HG02852 (cell line): ENCODE measurements around the gene DDOST.
A peak's percentile ranks its signal among the peaks of the same experiment; 100 is the strongest.

Source experiments
- ATAC-seq: cut with Tn5 transposase; IDR thresholded peaks from one replicate; pipeline ENCODE4 v1.9.1; 2021; ENCODE audit warnings: mild to moderate bottlenecking, moderate library complexity; ENCODE audit not compliant: unreplicated experiment

The DDOST gene

GRCh38 chr1:20663365-20663764 is 2.2 kb upstream of the DDOST start:
- no peak for ATAC-seq

DNA sequence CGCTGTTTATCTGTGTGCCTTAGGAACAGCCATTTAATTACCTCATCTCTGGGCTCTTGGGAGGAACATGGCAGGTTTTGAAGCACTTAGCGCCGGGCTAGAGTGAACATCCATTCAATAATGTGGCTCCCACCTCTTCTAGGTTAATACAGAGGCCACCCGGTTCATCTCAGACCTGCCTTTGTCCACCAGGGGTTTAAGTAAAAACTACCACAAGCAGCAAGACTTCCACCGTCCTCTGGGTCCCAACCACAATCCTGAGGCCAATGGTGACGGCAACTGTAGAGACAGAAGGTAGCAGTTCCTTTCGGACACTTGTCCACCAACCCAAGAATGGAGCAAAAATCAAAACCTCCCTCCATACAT is 924 bp upstream of the DDOST start:
- ATAC-seq, result no peak

- ATAC-seq, result no peak
Measured at GRCh38 chr1:20660847-20661206, 342 bp downstream of the DDOST start.

DNA sequence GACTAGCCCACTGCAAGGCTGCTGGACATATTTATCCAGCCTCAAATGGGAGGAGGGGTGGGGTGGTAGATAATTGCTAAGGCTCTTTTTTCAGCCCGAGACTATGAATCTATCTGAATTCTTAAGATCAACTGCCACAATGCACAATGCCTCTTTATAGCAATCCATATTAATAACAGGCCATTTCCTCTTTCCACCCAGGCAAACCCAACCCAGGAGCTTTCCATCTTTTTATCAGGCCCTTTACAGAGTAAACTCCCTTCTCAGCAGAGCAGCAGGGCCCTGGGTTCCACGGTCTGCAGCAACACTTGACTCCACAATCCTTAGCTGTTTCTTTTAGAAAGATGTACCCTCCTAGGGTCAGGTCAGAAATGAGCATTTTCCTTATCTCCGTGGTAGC is 806 bp downstream of the DDOST start:
- no peak for ATAC-seq

DNA sequence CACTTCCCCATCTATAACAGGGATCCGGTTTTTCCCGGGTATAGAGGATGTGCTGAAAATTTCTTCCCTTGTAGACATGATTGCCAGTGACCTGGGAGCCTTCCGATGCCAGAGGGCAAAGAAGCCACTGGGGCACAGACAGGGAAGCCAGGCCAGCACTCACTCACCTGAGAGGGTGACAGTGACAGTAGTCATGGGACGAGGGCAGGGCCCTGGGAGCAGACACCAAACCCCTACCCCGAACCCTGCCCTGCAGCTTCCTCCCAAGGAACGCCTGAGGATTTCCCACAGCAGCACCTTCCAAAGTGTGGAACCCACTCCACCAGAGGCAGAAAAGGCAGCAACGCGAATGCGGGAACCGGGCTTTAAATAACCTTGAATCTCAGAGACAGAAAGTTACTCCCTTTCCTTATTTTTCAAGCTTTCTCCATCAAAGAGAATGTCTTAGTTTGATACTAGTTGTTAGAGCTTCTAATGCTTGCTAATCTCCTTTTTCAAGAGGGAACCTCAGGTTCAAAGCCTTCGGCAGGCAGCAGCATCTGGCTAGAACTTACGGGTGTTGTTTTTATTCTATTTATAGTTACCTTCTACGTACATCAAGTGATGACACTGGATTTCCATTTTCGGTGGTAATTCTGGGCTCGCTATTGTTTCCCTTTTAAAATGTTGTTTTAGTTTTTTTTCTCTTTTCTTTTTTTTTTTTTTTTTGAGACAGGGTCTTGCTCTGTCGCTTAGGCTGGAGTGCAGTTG is 2.8 kb downstream of the DDOST start:
- ATAC-seq, result no peak

DNA sequence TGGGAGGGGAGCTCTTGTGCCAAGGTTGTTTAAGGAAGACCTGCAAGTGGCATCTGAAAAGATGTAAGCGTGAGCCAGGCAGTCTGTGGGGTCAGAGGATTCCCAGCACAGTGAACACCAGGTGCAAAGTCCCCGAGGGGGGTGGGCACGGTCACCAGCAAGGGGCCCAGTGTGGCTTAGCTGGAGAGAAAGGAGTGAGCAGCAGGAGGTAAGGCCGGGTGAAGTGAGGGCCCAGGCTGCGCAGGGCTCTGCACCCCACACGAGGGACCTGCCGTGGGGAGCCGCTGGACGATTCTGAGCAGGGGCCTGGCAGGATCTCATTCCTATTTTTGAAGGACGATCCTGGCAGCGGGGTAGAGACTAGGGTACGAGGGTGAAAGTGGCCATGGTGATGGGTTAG is 4.1 kb downstream of the DDOST start:
- ATAC-seq, result no peak

GRCh38 chr1:20654104-20654690 is 7.0 kb downstream of the DDOST start:
- ATAC-seq, result no peak

DNA sequence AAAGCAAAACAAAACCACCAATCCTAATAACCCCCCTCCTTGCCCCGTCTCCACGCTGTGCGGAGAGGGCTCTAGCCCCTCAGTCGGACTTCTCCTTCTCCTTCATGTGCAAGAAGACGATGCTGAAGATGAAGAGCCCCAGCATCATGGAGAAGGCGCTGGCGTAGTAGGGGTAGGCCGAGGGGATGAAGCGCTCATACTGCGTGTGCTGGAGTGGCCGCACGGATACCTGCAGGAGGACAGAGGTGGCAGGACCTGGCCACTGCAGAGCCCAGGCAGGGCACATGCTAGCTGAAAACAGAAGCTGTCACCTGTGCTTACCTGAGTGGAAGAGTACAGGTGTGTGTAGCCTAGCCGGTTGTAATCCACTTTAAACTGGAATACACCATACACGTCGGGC is 8.9 kb downstream of the DDOST start:
- no peak for ATAC-seq

DNA sequence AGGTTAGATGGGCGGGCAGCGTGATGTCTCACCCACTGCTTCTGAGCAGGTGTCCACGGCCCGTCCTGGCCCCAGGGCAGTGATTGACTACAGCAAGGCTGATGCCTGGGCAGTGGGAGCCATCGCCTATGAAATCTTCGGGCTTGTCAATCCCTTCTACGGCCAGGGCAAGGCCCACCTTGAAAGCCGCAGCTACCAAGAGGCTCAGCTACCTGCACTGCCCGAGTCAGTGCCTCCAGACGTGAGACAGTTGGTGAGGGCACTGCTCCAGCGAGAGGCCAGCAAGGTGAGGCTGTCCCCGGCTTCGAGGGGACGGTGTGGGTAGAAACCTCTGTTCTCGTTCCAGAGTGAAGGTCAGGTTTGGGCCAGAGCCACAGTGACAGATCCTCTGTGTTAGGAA is 12.2 kb downstream of the DDOST start:
- ATAC-seq, result no peak

GRCh38 chr1:20648438-20648837 is 12.7 kb downstream of the DDOST start:
- no peak for ATAC-seq

- no peak for ATAC-seq
Measured at GRCh38 chr1:20645414-20645813, 15.8 kb downstream of the DDOST start.

GRCh38 chr1:20644416-20644815 is 16.8 kb downstream of the DDOST start:
- no peak for ATAC-seq

- no peak for ATAC-seq
Measured at GRCh38 chr1:20643080-20643479, 18.1 kb downstream of the DDOST start.

- ATAC-seq, result no peak
Measured at GRCh38 chr1:20641975-20642374, 19.2 kb downstream of the DDOST start.

GRCh38 chr1:20640183-20640597 is 21.0 kb downstream of the DDOST start:
- ATAC-seq, result no peak

DNA sequence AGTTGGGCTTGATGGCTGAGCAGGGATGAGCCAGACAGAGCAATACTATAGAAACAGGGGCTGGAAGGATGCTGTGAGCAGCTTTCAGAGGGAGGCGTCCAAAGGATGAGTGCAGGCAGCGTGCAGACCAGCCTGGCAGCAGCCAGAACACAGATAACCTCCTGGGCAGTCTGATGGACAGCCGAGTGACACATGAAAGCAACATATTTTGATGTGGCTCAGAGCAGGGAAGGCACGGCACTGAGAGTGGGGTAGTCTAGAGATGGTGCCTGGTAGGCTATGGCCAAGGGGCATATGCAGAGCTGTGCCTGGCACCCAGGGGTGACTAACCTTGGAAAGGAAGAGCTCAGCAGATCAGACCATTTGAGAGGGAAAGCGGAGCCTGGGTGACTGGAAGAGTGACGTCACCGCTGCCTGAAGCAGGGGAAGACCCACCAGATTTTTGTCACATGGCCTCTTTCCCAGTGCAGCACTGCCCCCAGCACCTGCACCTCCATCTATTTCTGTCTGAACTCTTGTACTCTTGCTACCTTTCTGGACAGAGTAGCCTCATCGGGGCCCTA is 24.3 kb downstream of the DDOST start:
- ATAC-seq, result no peak

DNA sequence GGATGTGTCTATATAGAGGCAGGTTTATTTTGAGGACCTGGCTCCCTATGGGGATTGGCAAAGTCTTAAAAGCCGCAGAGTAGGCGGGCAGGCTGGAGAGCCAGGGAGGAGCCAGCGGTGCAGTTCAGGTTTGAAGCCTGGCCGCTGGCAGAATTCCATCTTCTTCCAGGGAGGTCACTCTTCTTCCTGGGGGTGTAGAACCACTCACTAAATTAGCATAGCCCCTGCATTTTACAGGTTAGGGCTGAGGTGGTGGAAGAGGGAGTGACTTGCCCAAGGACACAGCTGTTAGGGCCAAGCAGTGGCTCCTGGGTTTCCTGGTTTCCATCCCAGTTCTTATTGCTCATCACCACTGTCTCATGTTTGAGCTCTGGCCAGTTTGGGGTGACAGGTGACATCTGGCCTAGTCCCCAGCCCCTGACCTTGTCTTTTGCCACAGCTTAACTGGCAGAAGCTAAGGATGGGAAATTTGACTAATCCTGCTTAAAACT is 26.5 kb downstream of the DDOST start:
- ATAC-seq, result no peak

- no peak for ATAC-seq
Measured at GRCh38 chr1:20634065-20634593, 27.0 kb downstream of the DDOST start.

GRCh38 chr1:20633190-20634064 is 27.7 kb downstream of the DDOST start, which contains the start of gene PINK1:
PINK1 (plus strand) TSS chr1:20633458; CDS start chr1:20633549, 91 bp downstream.
- ATAC-seq, result peak; percentile 61

DNA sequence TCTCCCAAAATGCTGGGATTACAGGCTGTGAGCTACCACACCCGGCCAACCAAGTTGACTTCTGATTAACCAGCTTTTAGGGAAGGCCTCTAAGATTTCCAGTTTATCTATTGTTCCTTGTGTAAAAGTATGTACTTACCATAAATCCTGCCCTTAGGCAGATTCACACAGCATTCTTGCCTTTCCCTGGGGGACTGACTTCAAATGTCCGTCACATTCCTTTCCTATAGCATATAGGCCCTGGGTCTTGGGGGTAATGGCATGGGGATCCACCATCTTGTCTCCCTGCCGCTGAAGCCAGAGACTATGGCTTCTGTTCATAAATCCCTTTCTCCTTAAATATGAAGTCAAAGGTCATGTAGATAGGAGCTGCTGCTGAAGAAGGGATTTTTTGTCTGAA is 28.8 kb downstream of the DDOST start:
- no peak for ATAC-seq

DNA sequence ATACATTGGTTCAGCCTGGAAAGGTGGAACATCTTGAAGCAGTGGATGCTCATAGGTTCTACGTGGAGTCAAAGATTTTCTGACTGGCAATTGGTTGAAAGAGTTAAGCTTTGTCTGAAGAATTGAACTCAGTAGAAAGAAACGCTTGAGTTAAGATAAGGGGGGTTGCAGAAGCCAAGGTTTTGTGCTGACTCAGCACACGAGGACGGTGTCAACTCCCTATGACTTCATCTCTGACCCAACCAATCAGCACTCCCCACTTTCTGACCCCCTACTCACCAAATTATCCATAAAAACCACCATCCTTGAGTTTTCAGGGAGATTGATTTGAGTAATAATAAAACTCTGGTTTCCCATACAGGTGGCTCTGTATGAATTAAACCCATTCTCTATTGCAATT is 30.4 kb downstream of the DDOST start:
- no peak for ATAC-seq
